Panc1 (cell line): ENCODE results near the gene MAST4. TPM values are rescaled to one million over a fixed set of nuclear protein-coding genes. Genes with fewer than 3 reads are reported as not detected.

Source experiments
- ATAC-seq: fragments of 200-7000 bp; cut with Tn5 transposase; 2 replicates; pipeline ENCODE4 v1.9.1; 2020; ENCODE audit warnings: mild to moderate bottlenecking, moderate library complexity
- BruUV-seq: library from RNA; stranded (reverse); fragments of 400-500 nt; replicated peaks from 2 replicates; lab custom pipeline; 2021; lab: Mats Ljungman, UMichigan
- CTCF ChIA-PET: fragments of 300-600 bp; sonication (Branson Sonifier 250); formaldehyde crosslinking; loops from one replicate; lab custom pipeline; 2022; ENCODE audit warnings: antibody characterized with exemption; lab: Charles Lee
- POLR2A ChIA-PET: fragments of 300-600 bp; sonication (Branson Sonifier 250); formaldehyde crosslinking; loops from one replicate; lab custom pipeline; 2022; ENCODE audit warnings: antibody characterized with exemption; lab: Charles Lee
- DNase-seq: peaks from one replicate; pipeline ENCODE4 v3.0.0-alpha.2; 2010; ENCODE audit warnings: low read depth, low spot score
- H3K27ac ChIP-seq: 2 replicates; pipeline ENCODE4 v1.5.1; 2011; ENCODE audit warnings: mild to moderate bottlenecking, low read length, inconsistent platforms
- H3K27me3 ChIP-seq: fragments of 200-500 bp; sonication (Bioruptor generic); 2 replicates; pipeline ENCODE4 v1.6.0; 2014; ENCODE audit warnings: low read length, inconsistent platforms; ENCODE audit not compliant: control insufficient read depth, insufficient read depth
- H3K36me3 ChIP-seq: fragments of 200-500 bp; sonication (Bioruptor generic); 2 replicates; pipeline ENCODE4 v1.5.1; 2014; ENCODE audit warnings: inconsistent platforms, mild to moderate bottlenecking, low read length, moderate library complexity; ENCODE audit not compliant: control insufficient read depth, insufficient read depth
- H3K4me1 ChIP-seq: 2 replicates; pipeline ENCODE4 v1.5.1; 2011; ENCODE audit warnings: inconsistent platforms, mild to moderate bottlenecking, low read length, moderate library complexity; ENCODE audit not compliant: control insufficient read depth, insufficient read depth
- H3K4me3 ChIP-seq, 2 experiments: 2 replicates each; pipeline ENCODE4 v1.5.1; 2011 to 2012; ENCODE audit warnings: low read depth in 2 of 2, low read length in 2 of 2, mild to moderate bottlenecking in 2 of 2, inconsistent platforms in 1 of 2, moderate library complexity in 1 of 2
- H3K9me3 ChIP-seq: fragments of 200-500 bp; sonication (Bioruptor generic); 2 replicates; pipeline ENCODE4 v1.5.1; 2014; ENCODE audit warnings: low read depth, mild to moderate bottlenecking, inconsistent platforms, low read length, moderate library complexity; ENCODE audit not compliant: control insufficient read depth, insufficient read depth
- CTCF ChIP-seq: fragments of 450-650 bp; IDR thresholded peaks from 2 replicates; pipeline ENCODE4 v1.5.1; 2017; ENCODE audit warnings: mild to moderate bottlenecking
- POLR2AphosphoS5 ChIP-seq: IDR thresholded peaks from 2 replicates; pipeline ENCODE4 v1.6.1; 2012; ENCODE audit warnings: mild to moderate bottlenecking, low read depth, low read length, moderate library complexity
- REST ChIP-seq, 2 experiments: IDR thresholded peaks; 2 replicates each; pipeline ENCODE4 v1.6.1; 2011 to 2012; ENCODE audit warnings: low read depth in 2 of 2, control low read depth in 1 of 2, low read length in 1 of 2, mild to moderate bottlenecking in 1 of 2, moderate library complexity in 1 of 2; ENCODE audit not compliant: insufficient read depth in 1 of 2
- SIN3A ChIP-seq: IDR thresholded peaks from 2 replicates; pipeline ENCODE4 v1.6.1; 2012; ENCODE audit warnings: low read depth, mild to moderate bottlenecking, low read length, moderate library complexity, borderline replicate concordance; ENCODE audit not compliant: insufficient read depth
- TCF7L2 ChIP-seq: IDR thresholded peaks from 2 replicates; pipeline ENCODE4 v1.6.1; 2011; ENCODE audit warnings: mild to moderate bottlenecking, low read depth, low read length, inconsistent platforms
- in situ Hi-C: cut with HindIII; loops from 2 replicates; pipeline ENCODE4 v1.10.0; 2016; ENCODE audit warnings: low sequenced_read_pairs, low pct_unique_long_range_greater_than_20kb
- intact Hi-C: fragments of 100-400 bp; cut with micrococcal nuclease; formaldehyde crosslinking; loops from one replicate; pipeline ENCODE4 v1.10.0; 2022; ENCODE audit not compliant: unreplicated experiment
- total RNA-seq: library from RNA; stranded (reverse); gene quantifications from one replicate; pipeline ENCODE4 v1.2.1, GENCODE V29; 2021; ENCODE audit not compliant: unreplicated experiment

The MAST4 gene
- total RNA-seq, 1 experiment from 2014 or later: 1.8 TPM

GRCh38 chr5:67152400-67152799, 556.2 kb downstream of the MAST4 start:
- intact Hi-C loops: loop anchor here (10.0 kb wide), 1 partner anchor 338 kb away; no protein-coding TSS in a partner anchor
- TF ChIP-seq POLR2AphosphoS5: no peak
- no peak for TF ChIP-seq CTCF
- TF ChIP-seq REST (IDR thresholded peaks at IDR 0.05; ENCODE audit: insufficient read depth in 1 of 2, low read depth in 2 of 2, low read length in 1 of 2): no peak
- TF ChIP-seq SIN3A: no peak
- TF ChIP-seq TCF7L2: no peak
- H3K27ac ChIP-seq: no peak overlapping the region
- ChIA-PET POLR2A (no interaction called here), CTCF (no interaction called here)
- BruUV-seq: no TSS peak
- no peaks in the 10 kb centered on the region for H3K4me1 ChIP-seq
- H3K36me3 ChIP-seq: no peaks in the 10 kb centered on the region
- ATAC-seq: no peak
- no peak for DNase-seq
- H3K27me3 ChIP-seq: peaks cover 15% of the 10 kb centered on the region
- in situ Hi-C loops: no loop called here
- no peak overlapping the region for H3K4me3 ChIP-seq
- no peaks in the 10 kb centered on the region for H3K9me3 ChIP-seq

GRCh38 chr5:67153292-67153691, 557.1 kb downstream of the MAST4 start:
- no peak for DNase-seq
- ATAC-seq: no peak
- ChIA-PET POLR2A (no interaction called here), CTCF (no interaction called here)
- Histone ChIP-seq H3K27me3 (peaks cover 15% of the 10 kb centered on the region), H3K4me1 (no peaks in the 10 kb centered on the region), H3K36me3 (no peaks in the 10 kb centered on the region), H3K27ac (no peak overlapping the region), H3K4me3 (no peak overlapping the region), H3K9me3 (no peaks in the 10 kb centered on the region)
- intact Hi-C loops: loop anchor here (10.0 kb wide), 1 partner anchor 338 kb away; no protein-coding TSS in a partner anchor
- no TSS peak for BruUV-seq
- in situ Hi-C loops: no loop called here
- TF ChIP-seq POLR2AphosphoS5 (no peak), CTCF (no peak), SIN3A (no peak), REST (IDR thresholded peaks at IDR 0.05; ENCODE audit: insufficient read depth in 1 of 2, low read depth in 2 of 2, low read length in 1 of 2) (no peak), TCF7L2 (no peak)
